Tibial nerve (tissue), 4 donors: ENCODE data around the gene TSSK3. TPM values are rescaled to one million over a fixed set of nuclear protein-coding genes. Genes with fewer than 3 reads are reported as not detected.

ENCODE experiments used
- DNase-seq, 2 donors: peaks; one replicate each; pipeline ENCODE4 v3.0.0-alpha.2; 2019; ENCODE audit warnings: low spot score in 2 of 2
- H3K27ac ChIP-seq, 4 donors: fragments of 200-600 bp; sonication (generic) in 3 of 4; one replicate each; pipeline ENCODE4 v1.5.1; 2017 to 2019; ENCODE audit warnings: mild to moderate bottlenecking in 1 of 4
- H3K27me3 ChIP-seq, 2 donors: fragments of 200-600 bp; sonication (generic) in 1 of 2; one replicate each; pipeline versions ENCODE4 v1.5.1 to v1.6.0; 2017 to 2019
- H3K36me3 ChIP-seq, 3 donors: fragments of 200-600 bp; sonication (generic); one replicate each; pipeline ENCODE4 v1.5.1; 2018 to 2019
- H3K4me1 ChIP-seq, 4 donors: fragments of 200-600 bp; sonication (generic) in 3 of 4; one replicate each; pipeline ENCODE4 v1.5.1; 2017 to 2019
- H3K4me3 ChIP-seq, 4 donors: fragments of 200-600 bp; sonication (generic) in 3 of 4; one replicate each; pipeline ENCODE4 v1.5.1; 2017 to 2019; ENCODE audit warnings: mild to moderate bottlenecking in 1 of 4, moderate library complexity in 1 of 4
- H3K9me3 ChIP-seq, 4 donors: fragments of 200-600 bp; sonication (generic) in 3 of 4; one replicate each; pipeline ENCODE4 v1.5.1; 2017 to 2019
- EP300 ChIP-seq, 2 donors: sonication (generic); formaldehyde crosslinking; IDR thresholded peaks; one replicate each; pipeline ENCODE4 v1.6.1; 2017; ENCODE audit warnings: antibody characterized with exemption in 2 of 2, mild to moderate bottlenecking in 1 of 2
- POLR2A ChIP-seq, 2 donors: fragments of 450-650 bp; IDR thresholded peaks; one replicate each; pipeline ENCODE4 v1.6.1; 2017; ENCODE audit warnings: antibody characterized with exemption in 2 of 2, mild to moderate bottlenecking in 2 of 2, moderate library complexity in 2 of 2
- WGBS, 2 donors: methylation state at CpG; one replicate each; pipeline ENCODE4 v1.1.5; 2018; 5-methylcytosine and 5-hydroxymethylcytosine counted together
- total RNA-seq, 4 donors: library from RNA; depleted of rRNA; stranded (reverse); fragments of >200 nt; gene quantifications; one replicate each; pipeline ENCODE4 v1.1.0, GENCODE V29; 2016
- TF ChIP-seq, protein P1 (sequence below), 5 experiments: fragments of 200-600 bp in 3 of 5; fragments of 450-650 bp in 2 of 5; sonication (generic) in 3 of 5; IDR thresholded peaks; one replicate each; pipeline ENCODE4 v1.5.1; 2016 to 2019; ENCODE audit warnings: antibody characterized with exemption in 5 of 5, mild to moderate bottlenecking in 3 of 5, moderate library complexity in 2 of 5

The TSSK3 gene
- total RNA-seq, 4 donors from 2014 or later, result 0.44 to 1.5 (median 1.2) TPM

DNA sequence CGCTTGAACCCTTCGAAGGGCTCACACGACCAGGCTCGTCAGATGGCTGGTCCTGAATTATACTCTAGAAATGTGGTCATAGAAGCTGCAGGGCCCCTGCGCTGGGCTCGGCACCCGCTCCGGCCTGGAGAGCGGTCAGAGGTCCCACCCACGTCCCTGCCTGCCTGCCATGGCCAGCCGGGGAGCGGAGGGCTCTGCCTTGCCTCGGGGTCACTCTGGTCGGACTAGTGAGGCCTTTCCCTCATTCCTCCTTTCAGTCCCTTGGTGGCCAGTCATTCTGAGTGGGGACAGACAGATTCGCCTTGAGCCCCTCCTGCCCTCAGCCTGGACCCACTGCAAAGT is 25.8 kb upstream of the TSSK3 start:
- Histone ChIP-seq H3K36me3 (peaks cover 0 to 18% (median 0%) of the 10 kb centered on the region in 3 donors), H3K9me3 (no peaks in the 10 kb centered on the region), H3K27ac (peak overlapping the region; percentile 25 to 91 (median 86)), H3K4me3 (peak overlapping the region; percentile 61 to 84 (median 73)), H3K27me3 (no peaks in the 10 kb centered on the region), H3K4me1 (peaks cover 0 to 49% (median 33%) of the 10 kb centered on the region in 4 donors)
- WGBS, 2 donors, result 20 to 25% methylated on average over 12 of the region's 15 CpGs
- no peak for DNase-seq
- no peak for TF ChIP-seq POLR2A (IDR thresholded peaks at IDR 0.05)
- TF ChIP-seq EP300 (IDR thresholded peaks at IDR 0.05), result no peak
- TF ChIP-seq, protein P1, sequence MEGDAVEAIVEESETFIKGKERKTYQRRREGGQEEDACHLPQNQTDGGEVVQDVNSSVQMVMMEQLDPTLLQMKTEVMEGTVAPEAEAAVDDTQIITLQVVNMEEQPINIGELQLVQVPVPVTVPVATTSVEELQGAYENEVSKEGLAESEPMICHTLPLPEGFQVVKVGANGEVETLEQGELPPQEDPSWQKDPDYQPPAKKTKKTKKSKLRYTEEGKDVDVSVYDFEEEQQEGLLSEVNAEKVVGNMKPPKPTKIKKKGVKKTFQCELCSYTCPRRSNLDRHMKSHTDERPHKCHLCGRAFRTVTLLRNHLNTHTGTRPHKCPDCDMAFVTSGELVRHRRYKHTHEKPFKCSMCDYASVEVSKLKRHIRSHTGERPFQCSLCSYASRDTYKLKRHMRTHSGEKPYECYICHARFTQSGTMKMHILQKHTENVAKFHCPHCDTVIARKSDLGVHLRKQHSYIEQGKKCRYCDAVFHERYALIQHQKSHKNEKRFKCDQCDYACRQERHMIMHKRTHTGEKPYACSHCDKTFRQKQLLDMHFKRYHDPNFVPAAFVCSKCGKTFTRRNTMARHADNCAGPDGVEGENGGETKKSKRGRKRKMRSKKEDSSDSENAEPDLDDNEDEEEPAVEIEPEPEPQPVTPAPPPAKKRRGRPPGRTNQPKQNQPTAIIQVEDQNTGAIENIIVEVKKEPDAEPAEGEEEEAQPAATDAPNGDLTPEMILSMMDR (IDR thresholded peaks at IDR 0.05), result no peak

DNA sequence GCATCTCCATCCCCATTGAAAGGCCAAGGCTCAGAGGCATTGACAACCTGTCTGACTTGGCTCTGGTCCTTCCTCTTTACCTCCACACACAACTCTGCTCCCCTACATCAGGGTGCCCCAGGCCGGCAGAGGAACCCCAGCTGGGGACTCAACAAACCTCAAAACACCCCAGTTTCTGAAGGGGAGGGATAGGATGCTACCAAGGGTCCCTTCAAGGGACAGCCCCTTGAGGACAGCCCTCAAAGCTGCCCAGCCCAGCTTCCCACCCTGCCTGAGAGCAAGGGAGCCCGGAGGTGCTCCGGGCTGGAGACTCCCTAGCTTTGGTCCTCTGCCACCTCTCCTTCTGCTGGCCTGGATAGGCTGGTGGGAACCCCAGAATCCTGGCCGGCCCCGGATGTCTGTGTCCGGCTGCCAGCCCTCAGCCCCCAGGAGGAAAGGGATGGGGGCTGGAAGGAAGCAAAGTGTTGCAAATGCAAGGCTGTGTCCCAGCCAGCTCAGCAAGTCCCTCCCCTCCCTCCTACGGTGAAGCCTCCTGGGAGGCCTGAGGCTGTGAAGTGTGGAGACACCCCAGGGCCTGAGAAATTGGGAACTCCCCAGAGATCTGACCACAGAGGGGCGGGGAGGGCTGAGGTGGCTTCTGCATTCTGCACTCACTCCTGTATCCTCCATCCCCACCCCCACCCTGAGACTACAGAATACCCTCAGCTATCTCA is 25.2 kb upstream of the TSSK3 start:
- Histone ChIP-seq H3K36me3 (peaks cover 0 to 13% (median 0%) of the 10 kb centered on the region in 3 donors), H3K27ac (peak overlapping the region; percentile 25 to 91 (median 86)), H3K4me3 (peak overlapping the region in 1 of 4 donors; percentile 76), H3K27me3 (no peaks in the 10 kb centered on the region), H3K9me3 (no peaks in the 10 kb centered on the region), H3K4me1 (peaks cover 0 to 54% (median 33%) of the 10 kb centered on the region in 4 donors)
- no peak for TF ChIP-seq EP300 (IDR thresholded peaks at IDR 0.05)
- no peak for TF ChIP-seq POLR2A (IDR thresholded peaks at IDR 0.05)
- TF ChIP-seq, protein P1 (IDR thresholded peaks at IDR 0.05), result no peak
- WGBS, 2 donors, result 49 to 50% methylated on average over 6 to 8 of the region's 8 CpGs
- no peak for DNase-seq

DNA sequence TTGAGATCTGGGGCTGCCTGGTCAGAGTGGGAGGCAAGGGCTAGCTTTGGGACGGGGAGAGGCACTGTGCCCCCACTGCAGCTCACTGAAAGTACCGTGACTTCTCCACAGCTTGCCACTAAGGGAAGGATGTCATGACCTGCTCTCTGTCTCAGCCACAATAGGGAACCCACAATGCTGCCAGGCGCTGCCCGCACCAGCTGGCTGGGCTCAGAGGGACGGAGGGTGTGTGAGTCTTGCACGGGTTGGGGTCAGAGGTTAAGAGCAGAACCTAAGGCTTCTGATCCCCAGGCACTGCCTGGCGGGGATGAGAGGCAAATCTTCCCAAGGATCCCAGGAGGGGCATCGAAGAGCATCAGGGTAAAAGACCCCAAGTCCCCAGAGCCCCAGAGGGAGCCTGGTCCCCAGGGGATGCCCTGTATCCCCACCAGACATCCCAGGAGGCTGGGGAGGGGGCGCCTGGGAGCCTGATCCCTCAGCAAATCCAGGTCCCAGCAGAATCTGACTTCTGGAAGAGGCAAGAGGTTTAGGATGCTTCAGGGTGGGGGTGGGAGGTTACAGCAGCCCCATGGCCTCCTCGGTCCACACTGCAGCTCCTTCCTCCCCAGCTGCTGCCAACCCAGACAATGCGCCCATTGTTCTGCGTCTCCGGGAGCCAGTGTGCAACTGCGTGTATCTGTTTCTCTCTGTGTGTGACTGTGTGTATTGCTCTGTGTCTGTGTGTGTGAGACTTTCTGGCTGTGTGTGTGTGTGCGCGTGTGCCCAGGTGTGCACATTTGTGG is 24.3 kb upstream of the TSSK3 start:
- Histone ChIP-seq H3K4me1 (peaks cover 0 to 54% (median 33%) of the 10 kb centered on the region in 4 donors), H3K4me3 (peak overlapping the region in 2 of 4 donors; percentile 3 to 4), H3K27ac (peak overlapping the region; percentile 25 to 91 (median 86)), H3K9me3 (no peaks in the 10 kb centered on the region), H3K36me3 (peaks cover 0 to 3% (median 0%) of the 10 kb centered on the region in 3 donors), H3K27me3 (no peaks in the 10 kb centered on the region)
- DNase-seq, result peak in 1 of 2 donors; percentile 36
- TF ChIP-seq POLR2A (IDR thresholded peaks at IDR 0.05) (peak in 1 of 2 donors; percentile 4), EP300 (IDR thresholded peaks at IDR 0.05) (peak in 1 of 2 donors; percentile 70)
- TF ChIP-seq, protein P1 (IDR thresholded peaks at IDR 0.05), result no peak
- 22 to 42% methylated on average over 15 to 16 of the region's 16 CpGs for WGBS, 2 donors

DNA sequence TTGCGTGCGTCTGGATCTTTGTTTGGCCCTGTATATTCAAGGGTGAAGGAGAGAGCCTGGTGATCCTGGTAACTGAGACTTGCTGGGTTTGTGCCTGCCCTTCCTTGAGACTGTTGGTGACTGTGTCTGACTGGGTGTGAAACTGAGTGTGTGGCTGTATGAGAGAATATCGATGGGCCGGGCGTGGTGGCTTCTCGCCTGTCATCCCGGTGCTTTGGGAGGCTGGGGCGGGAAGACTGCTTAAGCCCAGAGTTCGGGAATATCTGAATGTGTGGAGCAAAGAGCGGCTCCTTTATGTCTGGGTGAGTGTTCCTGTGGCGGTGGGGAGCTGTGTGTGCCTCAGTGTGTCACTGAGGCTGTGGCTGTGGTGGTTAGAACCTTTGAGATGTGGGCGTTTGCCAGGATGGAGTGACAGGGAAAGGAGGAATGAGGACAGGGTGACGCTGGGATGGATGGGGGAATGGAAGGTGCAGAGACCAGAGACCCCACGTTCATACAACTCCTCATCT is 23.6 kb upstream of the TSSK3 start:
- TF ChIP-seq, protein P1 (IDR thresholded peaks at IDR 0.05), result no peak
- TF ChIP-seq POLR2A (IDR thresholded peaks at IDR 0.05), result no peak
- TF ChIP-seq EP300 (IDR thresholded peaks at IDR 0.05), result no peak
- Histone ChIP-seq H3K27me3 (no peaks in the 10 kb centered on the region), H3K4me3 (peak overlapping the region in 2 of 4 donors; percentile 3 to 4), H3K9me3 (no peaks in the 10 kb centered on the region), H3K36me3 (no peaks in the 10 kb centered on the region), H3K27ac (peak overlapping the region; percentile 25 to 91 (median 86)), H3K4me1 (peaks cover 0 to 54% (median 33%) of the 10 kb centered on the region in 4 donors)
- DNase-seq, result no peak
- WGBS, 2 donors, result 47 to 48% methylated on average over 14 of the region's 14 CpGs
